Calu3 (cell line): Measurements from ENCODE around the gene BARX2. TPM values are rescaled to one million over a fixed set of nuclear protein-coding genes. Genes with fewer than 3 reads are reported as not detected.

Experiments
- BruUV-seq: library from RNA; stranded (reverse); fragments of 400-500 nt; replicated peaks from 2 replicates; lab custom pipeline; 2021; lab: Mats Ljungman, UMichigan
- CTCF ChIA-PET: fragments of 300-600 bp; sonication (Branson Sonifier 250); formaldehyde crosslinking; loops from one replicate; lab custom pipeline; 2022; ENCODE audit warnings: antibody characterized with exemption; lab: Charles Lee
- DNase-seq: peaks from one replicate; pipeline ENCODE4 v3.0.0; 2022
- H3K27ac Mint-ChIP-seq: one replicate; pipeline ENCODE4 v1.8.0; 2022; ENCODE audit warnings: mixed read lengths; ENCODE audit not compliant: unreplicated experiment
- H3K27me3 Mint-ChIP-seq: one replicate; pipeline ENCODE4 v1.8.0; 2022; ENCODE audit warnings: mixed read lengths; ENCODE audit not compliant: unreplicated experiment
- H3K36me3 Mint-ChIP-seq: one replicate; pipeline ENCODE4 v1.8.0; 2022; ENCODE audit warnings: mild to moderate bottlenecking, moderate library complexity, mixed read lengths; ENCODE audit not compliant: insufficient read depth, unreplicated experiment
- H3K4me1 Mint-ChIP-seq: one replicate; pipeline ENCODE4 v1.8.0; 2022; ENCODE audit warnings: mild to moderate bottlenecking, low read depth, mixed read lengths; ENCODE audit not compliant: unreplicated experiment
- H3K4me3 Mint-ChIP-seq: one replicate; pipeline ENCODE4 v1.8.0; 2022; ENCODE audit warnings: mild to moderate bottlenecking, low read depth, moderate library complexity, mixed read lengths; ENCODE audit not compliant: unreplicated experiment
- H3K9me3 Mint-ChIP-seq: one replicate; pipeline ENCODE4 v1.8.0; 2022; ENCODE audit warnings: low read depth, mixed read lengths; ENCODE audit not compliant: unreplicated experiment
- intact Hi-C: fragments of 100-400 bp; cut with micrococcal nuclease; formaldehyde crosslinking; loops from one replicate; pipeline ENCODE4 v1.10.0; 2022; ENCODE audit not compliant: unreplicated experiment
- total RNA-seq: library from RNA; stranded (reverse); gene quantifications from 2 replicates; pipeline ENCODE4 v1.2.3, GENCODE V29; 2022
- TF ChIP-seq, protein P1 (sequence below): fragments of 200-600 bp; IDR thresholded peaks from one replicate; pipeline ENCODE4 v1.8.0; 2022; ENCODE audit warnings: antibody characterized with exemption; ENCODE audit not compliant: unreplicated experiment

BARX2 gene
- total RNA-seq, 1 experiment from 2014 or later, result 41.6 TPM

DNA sequence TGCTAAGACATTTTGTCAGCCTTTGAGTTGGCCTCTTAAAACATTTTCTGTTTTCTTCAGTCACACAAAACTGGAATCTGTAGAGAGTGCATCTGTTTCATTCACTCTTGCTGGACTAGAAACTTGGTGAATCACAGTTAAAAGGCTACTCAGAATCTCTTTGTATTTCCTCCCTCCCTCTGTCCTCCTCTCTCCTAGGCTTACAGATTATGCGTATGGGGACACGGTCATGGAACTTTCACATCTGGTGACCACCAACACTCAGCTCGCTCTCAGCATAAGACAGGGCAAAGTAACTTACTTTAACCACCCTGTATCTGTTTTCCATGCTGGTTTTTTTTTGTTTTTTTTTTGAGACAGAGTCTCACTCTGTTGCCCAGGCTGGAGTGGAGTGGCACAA lies 50.4 kb downstream of the BARX2 start:
- intact Hi-C loops, result no loop called here
- Mint-ChIP-seq H3K36me3 (peaks cover 19% of the 10 kb centered on the region), H3K4me1 (peaks cover 73% of the 10 kb centered on the region), H3K27me3 (no peaks in the 10 kb centered on the region), H3K4me3 (no peak overlapping the region), H3K27ac (no peak overlapping the region), H3K9me3 (no peaks in the 10 kb centered on the region)
- TF ChIP-seq, protein P1, sequence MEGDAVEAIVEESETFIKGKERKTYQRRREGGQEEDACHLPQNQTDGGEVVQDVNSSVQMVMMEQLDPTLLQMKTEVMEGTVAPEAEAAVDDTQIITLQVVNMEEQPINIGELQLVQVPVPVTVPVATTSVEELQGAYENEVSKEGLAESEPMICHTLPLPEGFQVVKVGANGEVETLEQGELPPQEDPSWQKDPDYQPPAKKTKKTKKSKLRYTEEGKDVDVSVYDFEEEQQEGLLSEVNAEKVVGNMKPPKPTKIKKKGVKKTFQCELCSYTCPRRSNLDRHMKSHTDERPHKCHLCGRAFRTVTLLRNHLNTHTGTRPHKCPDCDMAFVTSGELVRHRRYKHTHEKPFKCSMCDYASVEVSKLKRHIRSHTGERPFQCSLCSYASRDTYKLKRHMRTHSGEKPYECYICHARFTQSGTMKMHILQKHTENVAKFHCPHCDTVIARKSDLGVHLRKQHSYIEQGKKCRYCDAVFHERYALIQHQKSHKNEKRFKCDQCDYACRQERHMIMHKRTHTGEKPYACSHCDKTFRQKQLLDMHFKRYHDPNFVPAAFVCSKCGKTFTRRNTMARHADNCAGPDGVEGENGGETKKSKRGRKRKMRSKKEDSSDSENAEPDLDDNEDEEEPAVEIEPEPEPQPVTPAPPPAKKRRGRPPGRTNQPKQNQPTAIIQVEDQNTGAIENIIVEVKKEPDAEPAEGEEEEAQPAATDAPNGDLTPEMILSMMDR, result no peak
- CTCF ChIA-PET, result no interaction called here
- no peak for DNase-seq
- no TSS peak for BruUV-seq

DNA sequence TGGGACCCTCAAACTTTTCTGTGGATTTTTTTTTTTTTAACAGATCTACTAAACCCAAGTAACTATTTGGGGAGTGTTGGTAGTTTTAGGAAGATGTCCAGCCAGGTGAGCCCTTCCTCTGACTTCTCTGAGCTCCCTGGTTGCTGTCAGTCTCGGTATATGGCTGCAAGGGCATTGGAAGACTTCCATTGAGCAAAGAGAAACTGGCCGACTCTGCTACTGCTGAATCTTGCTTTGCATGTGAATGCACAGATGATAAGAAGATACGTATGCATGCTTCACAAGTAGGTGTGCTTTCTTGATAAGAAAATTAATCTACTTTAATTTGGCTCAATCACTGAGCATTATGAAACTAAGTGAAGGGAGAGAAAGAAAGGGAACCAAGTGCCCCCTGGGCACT lies 51.1 kb downstream of the BARX2 start:
- BruUV-seq, result no TSS peak
- TF ChIP-seq, protein P1, result no peak
- Mint-ChIP-seq H3K9me3 (no peaks in the 10 kb centered on the region), H3K27ac (peak overlapping the region; percentile 77), H3K36me3 (peaks cover 19% of the 10 kb centered on the region), H3K4me3 (peak overlapping the region; percentile 45), H3K4me1 (peaks cover 68% of the 10 kb centered on the region), H3K27me3 (no peaks in the 10 kb centered on the region)
- intact Hi-C loops, result no loop called here
- CTCF ChIA-PET, result interaction anchor here (0.6 to 1.2 kb wide), 3 partner anchors 12 to 331 kb away, joined by 3 read pairs; partner anchors contain the start of gene BARX2
- DNase-seq, result no peak

DNA sequence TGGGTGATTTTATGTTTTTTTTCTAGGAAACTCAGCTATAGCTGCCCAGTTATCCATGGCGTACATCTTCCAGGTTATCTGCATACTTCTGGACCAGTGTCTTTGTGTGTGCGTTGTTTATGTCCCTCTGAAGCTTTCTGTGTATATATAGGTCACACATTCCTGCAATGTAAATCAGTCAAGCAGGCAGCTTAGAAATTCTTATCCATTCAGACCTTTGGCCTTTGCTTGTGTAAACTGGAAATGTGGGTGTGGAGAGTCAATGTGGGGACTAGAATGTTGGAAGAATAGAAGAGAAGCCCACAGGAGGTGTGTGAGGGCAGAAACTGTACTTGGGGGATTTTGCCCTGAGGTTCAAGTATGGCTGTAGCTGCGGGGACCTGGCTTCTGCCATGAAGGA lies 51.7 kb downstream of the BARX2 start:
- no peak for DNase-seq
- CTCF ChIA-PET, result interaction anchor here (0.6 to 1.2 kb wide), 3 partner anchors 13 to 330 kb away, joined by 3 read pairs; partner anchors contain the start of gene BARX2
- H3K27me3 Mint-ChIP-seq, result no peaks in the 10 kb centered on the region
- H3K4me3 Mint-ChIP-seq, result peak overlapping the region; percentile 45
- intact Hi-C loops, result no loop called here
- BruUV-seq, result no TSS peak
- peak overlapping the region; percentile 77 for H3K27ac Mint-ChIP-seq
- TF ChIP-seq, protein P1, result no peak
- H3K36me3 Mint-ChIP-seq, result peaks cover 19% of the 10 kb centered on the region
- no peaks in the 10 kb centered on the region for H3K9me3 Mint-ChIP-seq
- H3K4me1 Mint-ChIP-seq, result peaks cover 62% of the 10 kb centered on the region

DNA sequence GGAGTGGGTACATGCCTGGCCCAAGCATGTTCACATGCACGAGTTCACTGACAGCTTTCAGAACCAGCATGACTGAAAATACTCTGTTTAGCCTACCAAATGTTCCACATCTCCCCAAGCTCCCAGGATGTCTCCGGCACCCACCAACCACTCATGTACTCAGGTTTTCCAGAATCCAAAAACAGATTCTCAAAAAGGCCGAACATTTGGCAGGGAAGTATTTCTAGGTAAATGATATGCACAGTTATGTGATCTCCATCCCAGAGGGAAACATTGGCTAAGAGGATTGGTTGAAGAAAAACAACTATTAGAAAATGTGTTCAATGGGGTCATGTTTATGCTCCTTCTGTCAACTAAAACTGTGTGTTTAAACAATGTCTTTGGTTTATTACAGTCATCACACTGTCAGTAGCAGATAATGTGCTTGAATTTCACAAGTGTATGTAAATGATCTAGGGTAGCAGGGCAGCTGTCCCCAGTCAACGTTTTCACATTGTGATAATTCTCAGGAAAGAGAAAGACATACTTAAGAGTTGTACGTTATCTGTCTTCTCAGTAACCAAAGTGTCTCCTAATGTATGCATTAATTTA lies 52.3 kb downstream of the BARX2 start:
- no peak for DNase-seq
- peak overlapping the region; percentile 77 for H3K27ac Mint-ChIP-seq
- TF ChIP-seq, protein P1, result no peak
- peaks cover 66% of the 10 kb centered on the region for H3K4me1 Mint-ChIP-seq
- BruUV-seq, result no TSS peak
- H3K4me3 Mint-ChIP-seq, result peak overlapping the region; percentile 45
- peaks cover 22% of the 10 kb centered on the region for H3K36me3 Mint-ChIP-seq
- H3K9me3 Mint-ChIP-seq, result no peaks in the 10 kb centered on the region
- H3K27me3 Mint-ChIP-seq, result no peaks in the 10 kb centered on the region
- CTCF ChIA-PET, result interaction anchor here (0.6 to 1.2 kb wide), 2 partner anchors 52 to 165 kb away, joined by 3 read pairs; partner anchors contain the start of gene BARX2
- intact Hi-C loops, result no loop called here
